ENCODE results near the gene EIF4G3.

DNA sequence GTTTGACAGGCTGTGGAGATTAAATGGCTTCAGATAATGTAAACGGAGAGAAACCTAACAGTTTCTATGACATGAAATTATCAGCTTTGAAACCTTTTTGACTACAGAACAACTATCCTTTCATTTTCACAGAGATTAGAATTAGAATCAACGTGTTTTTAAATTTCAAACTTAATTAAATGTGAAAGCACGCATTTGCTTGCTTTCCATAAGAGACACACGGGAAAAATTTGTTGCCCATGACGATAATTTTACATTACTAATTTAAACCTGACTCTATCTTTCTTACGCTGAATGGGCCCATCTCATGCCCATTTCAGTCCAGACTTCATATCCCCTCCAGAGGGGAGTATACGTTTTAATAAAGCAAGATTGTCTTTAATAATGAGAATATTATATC is 297.9 kb downstream of the EIF4G3 start:
- TF ChIP-seq, protein P1, sequence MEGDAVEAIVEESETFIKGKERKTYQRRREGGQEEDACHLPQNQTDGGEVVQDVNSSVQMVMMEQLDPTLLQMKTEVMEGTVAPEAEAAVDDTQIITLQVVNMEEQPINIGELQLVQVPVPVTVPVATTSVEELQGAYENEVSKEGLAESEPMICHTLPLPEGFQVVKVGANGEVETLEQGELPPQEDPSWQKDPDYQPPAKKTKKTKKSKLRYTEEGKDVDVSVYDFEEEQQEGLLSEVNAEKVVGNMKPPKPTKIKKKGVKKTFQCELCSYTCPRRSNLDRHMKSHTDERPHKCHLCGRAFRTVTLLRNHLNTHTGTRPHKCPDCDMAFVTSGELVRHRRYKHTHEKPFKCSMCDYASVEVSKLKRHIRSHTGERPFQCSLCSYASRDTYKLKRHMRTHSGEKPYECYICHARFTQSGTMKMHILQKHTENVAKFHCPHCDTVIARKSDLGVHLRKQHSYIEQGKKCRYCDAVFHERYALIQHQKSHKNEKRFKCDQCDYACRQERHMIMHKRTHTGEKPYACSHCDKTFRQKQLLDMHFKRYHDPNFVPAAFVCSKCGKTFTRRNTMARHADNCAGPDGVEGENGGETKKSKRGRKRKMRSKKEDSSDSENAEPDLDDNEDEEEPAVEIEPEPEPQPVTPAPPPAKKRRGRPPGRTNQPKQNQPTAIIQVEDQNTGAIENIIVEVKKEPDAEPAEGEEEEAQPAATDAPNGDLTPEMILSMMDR (IDR thresholded peaks at IDR 0.05; ENCODE audit: low read length), result no peak
- no peak for TF ChIP-seq EZH2 (IDR thresholded peaks at IDR 0.05; ENCODE audit: borderline replicate concordance, low read length)

All from OCI-LY1 (cell line).